CD4-positive, CD25-positive, alpha-beta regulatory T cell (primary cell): Measurements from ENCODE around the gene TAS1R1. TPM values are rescaled to one million over a fixed set of nuclear protein-coding genes. Genes with fewer than 3 reads are reported as not detected.

Experiments
- ATAC-seq, 2 donors: fragments of 150-1000 bp; cut with Tn5 transposase; one replicate each; pipeline ENCODE4 v1.10.0; 2021; ENCODE audit warnings: low read depth in 2 of 2, moderate number of reproducible peaks in 2 of 2, moderate library complexity in 1 of 2
- DNase-seq, 3 donors: peaks; one replicate each; pipeline versions ENCODE4 v3.0.0 to v3.0.0-alpha.2; 2012 to 2022; ENCODE audit warnings: mixed read lengths in 1 of 3
- H3K27ac ChIP-seq: one replicate; pipeline ENCODE4 v1.7.0; 2013; ENCODE audit warnings: mild to moderate bottlenecking, low read length; ENCODE audit not compliant: insufficient read depth, poor library complexity, severe bottlenecking
- H3K27me3 ChIP-seq: one replicate; pipeline ENCODE4 v1.7.0; 2013; ENCODE audit warnings: low read length; ENCODE audit not compliant: control insufficient read depth, insufficient read depth
- H3K36me3 ChIP-seq: one replicate; pipeline ENCODE4 v1.7.0; 2013; ENCODE audit warnings: mild to moderate bottlenecking, low read length, moderate library complexity; ENCODE audit not compliant: control insufficient read depth, insufficient read depth
- H3K4me1 ChIP-seq: 2 replicates; pipeline ENCODE4 v1.7.0; 2013; ENCODE audit warnings: mild to moderate bottlenecking, low read length; ENCODE audit not compliant: insufficient read depth, control insufficient read depth, poor library complexity, severe bottlenecking
- H3K4me3 ChIP-seq: one replicate; pipeline ENCODE4 v1.7.0; 2013; ENCODE audit warnings: low read depth, mild to moderate bottlenecking, low read length, moderate library complexity
- H3K9me3 ChIP-seq, 2 experiments: 1 replicate in 1 of 2; 2 replicates in 1 of 2; pipeline ENCODE4 v1.7.0; 2013; ENCODE audit warnings: low read length in 2 of 2, mild to moderate bottlenecking in 1 of 2, moderate library complexity in 1 of 2; ENCODE audit not compliant: control insufficient read depth in 2 of 2
- H3K27ac Mint-ChIP-seq, 3 donors: one replicate each; pipeline ENCODE4 v1.8.0; 2020 to 2022; ENCODE audit warnings: mild to moderate bottlenecking in 3 of 3, mixed read lengths in 3 of 3, moderate library complexity in 2 of 3
- H3K27me3 Mint-ChIP-seq: one replicate; pipeline ENCODE4 v1.8.0; 2022; ENCODE audit warnings: mild to moderate bottlenecking, mixed read lengths
- H3K36me3 Mint-ChIP-seq: one replicate; pipeline ENCODE4 v1.8.0; 2020; ENCODE audit warnings: mixed read lengths
- H3K4me1 Mint-ChIP-seq, 4 donors: one replicate each; pipeline ENCODE4 v1.8.0; 2020 to 2022; ENCODE audit warnings: mixed read lengths in 4 of 4, mild to moderate bottlenecking in 1 of 4
- H3K4me3 Mint-ChIP-seq, 4 donors: one replicate each; pipeline ENCODE4 v1.8.0; 2020 to 2022; ENCODE audit warnings: mild to moderate bottlenecking in 4 of 4, mixed read lengths in 4 of 4, moderate library complexity in 3 of 4
- H3K9me3 Mint-ChIP-seq, 7 donors: one replicate each; pipeline ENCODE4 v1.8.0; 2020 to 2022; ENCODE audit warnings: mixed read lengths in 7 of 7, mild to moderate bottlenecking in 3 of 7, moderate library complexity in 2 of 7
- polyA plus RNA-seq, 4 donors: library from polyadenylated mRNA; unstranded; fragments of 300-500 nt; fragmentation: Illumina TruSeq; gene quantifications; one replicate each; pipeline ENCODE4 v1.2.3, GENCODE V29; 2021
- total RNA-seq: library from RNA; stranded (reverse); gene quantifications from one replicate; pipeline ENCODE4 v1.2.3, GENCODE V29; 2022

The TAS1R1 gene
- total and polyA plus RNA-seq, 5 donors from 2014 or later, result 0.09 TPM; not detected in 4

DNA sequence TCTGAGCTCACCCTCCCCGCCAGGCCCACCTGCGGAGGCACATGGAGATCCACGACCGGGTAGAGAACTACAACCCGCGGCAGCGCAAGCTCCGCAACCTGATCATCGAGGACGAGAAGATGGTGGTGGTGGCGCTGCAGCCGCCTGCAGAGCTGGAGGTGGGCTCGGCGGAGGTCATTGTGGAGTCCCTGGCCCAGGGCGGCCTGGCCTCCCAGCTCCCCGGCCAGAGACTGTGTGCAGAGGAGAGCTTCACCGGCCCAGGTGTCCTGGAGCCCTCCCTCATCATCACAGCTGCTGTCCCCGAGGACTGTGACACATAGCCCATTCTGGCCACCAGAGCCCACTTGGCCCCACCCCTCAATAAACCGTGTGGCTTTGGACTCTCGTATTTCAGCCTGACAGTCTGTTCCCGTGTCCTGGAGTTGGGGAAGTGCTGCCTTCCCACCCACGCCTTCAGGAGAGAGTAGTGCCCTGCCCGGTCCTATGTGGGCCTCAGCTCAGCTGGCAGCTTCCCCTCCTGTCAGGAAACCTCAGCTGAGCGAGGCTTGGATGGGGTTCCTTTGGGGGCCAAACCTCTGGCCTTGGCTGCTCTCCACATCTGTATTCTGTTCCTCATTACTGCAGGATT is 33.9 kb downstream of the TAS1R1 start:
- no peaks in the 10 kb centered on the region for H3K9me3 Mint-ChIP-seq
- H3K27me3 ChIP-seq, result no peaks in the 10 kb centered on the region
- peaks cover 0 to 40% (median 15%) of the 10 kb centered on the region in 4 donors for H3K4me1 Mint-ChIP-seq
- H3K4me3 ChIP-seq, result no peak overlapping the region
- H3K36me3 Mint-ChIP-seq, result peaks cover 3% of the 10 kb centered on the region
- peak overlapping the region in 1 of 4 donors; percentile 48 for H3K4me3 Mint-ChIP-seq
- peaks cover 20% of the 10 kb centered on the region for H3K4me1 ChIP-seq
- no peaks in the 10 kb centered on the region for H3K9me3 ChIP-seq
- no peak overlapping the region for H3K27ac ChIP-seq
- DNase-seq (no peak), ATAC-seq (no peak)
- H3K27me3 Mint-ChIP-seq, result no peaks in the 10 kb centered on the region
- peak overlapping the region in 1 of 3 donors; percentile 29 for H3K27ac Mint-ChIP-seq
- H3K36me3 ChIP-seq, result peaks cover 49% of the 10 kb centered on the region

DNA sequence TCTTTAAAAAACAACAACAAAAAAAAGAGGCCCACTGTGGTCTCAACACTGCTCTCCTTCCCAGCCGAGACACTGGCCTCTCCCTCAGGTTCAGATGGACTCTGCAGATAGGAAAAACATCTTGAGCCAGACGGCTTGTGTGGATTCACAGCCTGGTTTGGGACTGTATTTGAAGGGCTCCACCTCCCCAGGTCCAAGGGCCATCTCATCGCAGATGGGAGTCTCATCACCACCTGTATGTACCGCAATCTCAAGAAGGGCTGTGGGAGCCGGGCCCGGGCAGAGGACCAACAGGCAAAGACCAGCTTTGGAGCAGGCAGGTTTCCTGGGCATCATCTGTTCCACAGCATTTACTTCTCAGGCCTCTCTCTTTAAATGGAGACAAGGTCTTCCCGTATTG is 34.9 kb downstream of the TAS1R1 start:
- H3K9me3 Mint-ChIP-seq, result no peaks in the 10 kb centered on the region
- peaks cover 17% of the 10 kb centered on the region for H3K4me1 ChIP-seq
- no peak overlapping the region for H3K27ac ChIP-seq
- H3K27me3 ChIP-seq, result no peaks in the 10 kb centered on the region
- DNase-seq (no peak), ATAC-seq (no peak)
- peak overlapping the region in 1 of 4 donors; percentile 5 for H3K4me3 Mint-ChIP-seq
- H3K27ac Mint-ChIP-seq, result no peak overlapping the region
- H3K4me3 ChIP-seq, result no peak overlapping the region
- H3K4me1 Mint-ChIP-seq, result peaks cover 0 to 36% (median 7%) of the 10 kb centered on the region in 4 donors
- H3K27me3 Mint-ChIP-seq, result no peaks in the 10 kb centered on the region
- no peaks in the 10 kb centered on the region for H3K9me3 ChIP-seq
- peaks cover 8% of the 10 kb centered on the region for H3K36me3 Mint-ChIP-seq
- peaks cover 60% of the 10 kb centered on the region for H3K36me3 ChIP-seq

DNA sequence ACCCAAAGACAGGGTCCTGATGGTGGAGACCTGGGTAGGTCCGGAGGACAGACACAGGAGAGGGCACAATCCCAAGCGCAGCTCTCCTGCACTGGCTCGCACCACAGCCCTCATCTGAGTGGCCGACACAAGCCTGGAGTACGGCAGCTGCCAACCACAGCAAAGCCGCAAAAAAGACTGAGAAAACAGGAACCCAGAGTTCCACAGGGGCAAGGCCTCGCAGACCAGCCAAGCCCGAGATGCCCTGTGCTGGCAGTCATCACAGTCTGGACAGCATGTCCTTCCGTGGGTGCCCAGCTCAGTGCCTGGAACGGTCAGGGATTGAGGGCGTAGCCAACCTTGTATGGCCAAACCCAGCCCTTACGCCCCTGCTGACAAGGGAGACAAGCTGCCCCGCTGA is 36.1 kb downstream of the TAS1R1 start:
- Histone ChIP-seq H3K9me3 (no peaks in the 10 kb centered on the region), H3K27ac (no peak overlapping the region), H3K4me3 (no peak overlapping the region), H3K36me3 (peaks cover 71% of the 10 kb centered on the region), H3K4me1 (peaks cover 17% of the 10 kb centered on the region), H3K27me3 (no peaks in the 10 kb centered on the region)
- peak overlapping the region in 1 of 4 donors; percentile 22 for H3K4me3 Mint-ChIP-seq
- H3K36me3 Mint-ChIP-seq, result peaks cover 17% of the 10 kb centered on the region
- no peaks in the 10 kb centered on the region for H3K9me3 Mint-ChIP-seq
- H3K27ac Mint-ChIP-seq, result peak overlapping the region in 2 of 3 donors; percentile 32 to 80
- H3K4me1 Mint-ChIP-seq, result peaks cover 0 to 45% (median 15%) of the 10 kb centered on the region in 4 donors
- H3K27me3 Mint-ChIP-seq, result no peaks in the 10 kb centered on the region
- DNase-seq (no peak), ATAC-seq (no peak)

DNA sequence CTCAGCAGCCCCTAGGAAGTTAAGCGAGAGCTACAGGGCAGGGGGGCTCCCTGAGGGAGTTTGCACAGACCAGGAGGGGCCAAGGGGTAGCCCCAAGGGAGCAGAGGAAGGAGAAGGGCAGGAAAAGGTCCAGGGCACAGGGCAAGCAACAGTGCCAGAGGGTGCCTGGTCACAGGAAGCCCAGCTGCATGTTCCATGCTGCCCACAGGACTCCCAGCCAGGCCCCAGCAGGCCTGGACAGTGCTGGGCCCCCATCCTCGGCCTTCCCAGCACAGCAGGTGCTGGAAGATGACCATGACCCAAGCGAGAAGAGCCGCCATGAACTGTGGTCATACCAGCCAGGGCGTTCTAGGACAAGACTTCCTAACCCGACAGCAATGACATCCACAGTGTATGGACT is 36.5 kb downstream of the TAS1R1 start:
- no peak overlapping the region for H3K4me3 Mint-ChIP-seq
- H3K9me3 ChIP-seq, result no peaks in the 10 kb centered on the region
- H3K27ac ChIP-seq, result no peak overlapping the region
- H3K36me3 Mint-ChIP-seq, result peaks cover 21% of the 10 kb centered on the region
- no peaks in the 10 kb centered on the region for H3K27me3 ChIP-seq
- peak overlapping the region in 1 of 3 donors; percentile 39 for H3K27ac Mint-ChIP-seq
- peaks cover 19% of the 10 kb centered on the region for H3K4me1 ChIP-seq
- H3K4me3 ChIP-seq, result no peak overlapping the region
- no peak for ATAC-seq
- peaks cover 0 to 47% (median 15%) of the 10 kb centered on the region in 4 donors for H3K4me1 Mint-ChIP-seq
- H3K9me3 Mint-ChIP-seq, result no peaks in the 10 kb centered on the region
- H3K27me3 Mint-ChIP-seq, result peaks cover 4% of the 10 kb centered on the region
- peaks cover 75% of the 10 kb centered on the region for H3K36me3 ChIP-seq
- no peak for DNase-seq

DNA sequence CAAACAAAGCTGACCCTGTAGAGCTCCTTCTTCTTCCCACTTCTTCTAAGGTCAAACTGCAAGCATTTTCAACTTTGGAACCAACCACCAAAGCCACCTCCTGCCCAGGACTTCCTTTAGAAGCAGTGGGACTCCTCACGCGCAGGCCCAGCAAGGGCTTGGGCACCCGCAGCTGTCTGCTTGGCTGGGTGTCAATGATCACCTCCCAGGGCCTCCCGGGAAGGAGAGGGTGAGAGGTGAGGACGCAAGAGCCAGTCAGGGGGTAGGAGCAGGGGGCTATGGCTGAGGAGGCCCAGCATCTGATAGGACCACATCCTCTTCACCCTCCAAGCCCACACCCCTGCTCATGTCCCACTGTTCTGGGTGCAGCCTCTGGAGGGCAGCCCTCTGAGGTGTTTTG is 37.3 kb downstream of the TAS1R1 start:
- no peaks in the 10 kb centered on the region for H3K9me3 Mint-ChIP-seq
- Histone ChIP-seq H3K4me1 (peaks cover 27% of the 10 kb centered on the region), H3K9me3 (no peaks in the 10 kb centered on the region), H3K36me3 (peaks cover 83% of the 10 kb centered on the region), H3K4me3 (no peak overlapping the region), H3K27ac (no peak overlapping the region), H3K27me3 (no peaks in the 10 kb centered on the region)
- H3K4me1 Mint-ChIP-seq, result peaks cover 0 to 47% (median 15%) of the 10 kb centered on the region in 4 donors
- no peak overlapping the region for H3K27ac Mint-ChIP-seq
- no peak overlapping the region for H3K4me3 Mint-ChIP-seq
- DNase-seq, result no peak
- peaks cover 4% of the 10 kb centered on the region for H3K27me3 Mint-ChIP-seq
- ATAC-seq, result no peak
- peaks cover 21% of the 10 kb centered on the region for H3K36me3 Mint-ChIP-seq

DNA sequence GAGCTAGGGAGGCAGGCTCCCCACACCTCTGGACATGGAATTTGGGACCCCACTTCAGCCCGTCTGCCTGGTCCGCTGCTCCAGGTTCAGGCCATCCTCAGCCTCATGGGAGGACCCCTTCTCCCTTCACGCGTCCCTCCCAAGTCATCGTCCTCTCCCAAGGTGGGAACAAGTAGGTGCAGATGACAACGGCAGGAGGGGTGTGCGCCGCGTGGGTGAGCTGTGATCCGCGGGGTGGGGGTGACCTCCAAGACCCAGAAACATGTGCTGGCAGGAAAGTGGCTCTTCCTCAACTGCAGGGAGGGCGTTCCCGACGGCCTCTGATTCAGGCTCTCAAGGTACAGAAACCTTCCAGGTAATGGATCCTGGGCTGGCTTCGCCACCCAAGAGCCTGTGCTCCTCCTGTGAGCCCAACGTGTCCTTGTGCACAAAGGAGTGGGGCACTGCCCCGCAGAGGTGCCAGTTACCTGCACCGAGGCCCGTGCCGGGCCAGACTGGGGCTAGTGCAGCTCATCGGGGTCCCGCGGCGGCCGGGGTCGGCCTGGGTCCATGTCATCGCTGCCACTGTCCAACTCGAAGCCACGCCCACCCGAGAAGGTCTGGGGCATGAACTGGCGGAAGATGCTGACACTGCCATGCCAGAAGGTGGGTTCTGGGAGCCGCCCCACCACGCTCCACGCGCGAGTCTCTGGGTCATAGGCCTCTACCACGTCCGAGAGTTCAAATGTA is 37.9 kb downstream of the TAS1R1 start:
- no peaks in the 10 kb centered on the region for H3K9me3 ChIP-seq
- no peak overlapping the region for H3K27ac ChIP-seq
- H3K27ac Mint-ChIP-seq, result no peak overlapping the region
- no peak overlapping the region for H3K4me3 ChIP-seq
- peaks cover 21% of the 10 kb centered on the region for H3K36me3 Mint-ChIP-seq
- peaks cover 4% of the 10 kb centered on the region for H3K27me3 Mint-ChIP-seq
- H3K4me3 Mint-ChIP-seq, result no peak overlapping the region
- H3K9me3 Mint-ChIP-seq, result no peaks in the 10 kb centered on the region
- H3K36me3 ChIP-seq, result peaks cover 89% of the 10 kb centered on the region
- no peak for DNase-seq
- peaks cover 0 to 49% (median 14%) of the 10 kb centered on the region in 4 donors for H3K4me1 Mint-ChIP-seq
- peaks cover 33% of the 10 kb centered on the region for H3K4me1 ChIP-seq
- ATAC-seq, result no peak
- no peaks in the 10 kb centered on the region for H3K27me3 ChIP-seq

DNA sequence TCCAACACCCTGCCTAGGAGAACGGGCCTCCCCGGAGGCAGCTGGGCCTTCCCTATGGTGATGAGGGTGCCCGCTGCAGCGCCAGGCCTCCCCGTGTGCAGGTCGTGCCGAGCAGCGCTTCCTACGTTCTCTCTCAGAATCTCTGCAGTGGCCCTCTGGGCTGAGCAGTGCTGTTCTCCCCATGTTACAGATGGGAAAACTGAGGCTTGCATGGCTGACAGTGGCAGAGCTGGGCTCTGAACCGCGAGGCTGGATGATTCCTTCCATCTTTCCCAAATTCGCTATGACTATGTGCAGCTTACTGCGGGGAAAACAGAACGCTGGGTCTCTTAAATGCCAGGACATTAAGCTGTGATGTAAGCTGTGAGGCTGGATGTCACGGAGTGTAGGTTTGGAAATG is 38.7 kb downstream of the TAS1R1 start:
- Mint-ChIP-seq H3K9me3 (no peaks in the 10 kb centered on the region), H3K4me1 (peaks cover 0 to 52% (median 14%) of the 10 kb centered on the region in 4 donors), H3K36me3 (peaks cover 21% of the 10 kb centered on the region), H3K4me3 (no peak overlapping the region), H3K27ac (peak overlapping the region in 1 of 3 donors; percentile 20), H3K27me3 (peaks cover 4% of the 10 kb centered on the region)
- H3K27me3 ChIP-seq, result no peaks in the 10 kb centered on the region
- H3K27ac ChIP-seq, result no peak overlapping the region
- peaks cover 40% of the 10 kb centered on the region for H3K4me1 ChIP-seq
- no peak for DNase-seq
- H3K36me3 ChIP-seq, result peaks cover 85% of the 10 kb centered on the region
- no peak overlapping the region for H3K4me3 ChIP-seq
- no peaks in the 10 kb centered on the region for H3K9me3 ChIP-seq
- no peak for ATAC-seq
